ENCODE measurements around the gene TTLL9. TPM values are rescaled to one million over a fixed set of nuclear protein-coding genes. Genes with fewer than 3 reads are reported as not detected.

Gene TTLL9
- total RNA-seq, 4 donors from 2014 or later: 2.8 to 3.7 (median 3.1) TPM

DNA sequence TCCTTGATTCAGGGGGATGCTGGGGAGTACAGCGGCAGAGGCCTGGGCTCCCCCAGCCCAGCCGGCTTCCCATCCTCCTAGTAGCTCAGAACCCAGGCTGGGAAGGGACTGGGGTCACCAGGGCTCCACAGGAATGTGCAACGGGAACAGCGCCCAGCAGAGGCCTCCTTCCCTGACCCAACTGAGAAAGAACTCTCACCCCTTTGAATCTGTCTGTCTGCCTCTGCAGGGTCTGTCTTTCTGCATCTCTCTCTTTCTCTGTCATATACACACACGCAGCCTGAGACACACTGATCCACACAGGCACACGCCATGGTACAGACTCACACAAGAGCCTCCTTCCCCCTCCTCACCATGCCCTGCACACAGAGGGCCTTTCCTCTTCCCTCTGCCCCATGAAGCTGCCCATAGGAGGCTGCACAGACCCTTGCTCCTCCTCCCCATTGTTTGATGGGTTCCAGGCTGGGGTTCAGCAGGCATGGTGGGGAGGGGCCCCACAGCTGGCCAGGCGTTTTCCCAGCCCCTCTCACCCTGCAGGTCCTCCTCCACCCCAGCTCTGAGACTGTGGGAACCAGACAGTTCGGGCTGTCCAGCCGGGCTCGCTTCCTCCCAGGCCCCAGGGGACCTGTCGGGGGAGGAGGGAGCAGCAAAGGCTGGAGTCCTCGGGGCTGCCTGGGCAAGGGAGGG is 27.8 kb upstream of the TTLL9 start:
- H3K27me3 ChIP-seq: no peaks in the 10 kb centered on the region
- DNase-seq (ENCODE audit: low spot score in 2 of 2): peak in 1 of 2 donors; percentile 36
- H3K4me3 ChIP-seq: peak overlapping the region in 1 of 4 donors; percentile 54
- no peaks in the 10 kb centered on the region for H3K36me3 ChIP-seq
- TF ChIP-seq, protein P1, sequence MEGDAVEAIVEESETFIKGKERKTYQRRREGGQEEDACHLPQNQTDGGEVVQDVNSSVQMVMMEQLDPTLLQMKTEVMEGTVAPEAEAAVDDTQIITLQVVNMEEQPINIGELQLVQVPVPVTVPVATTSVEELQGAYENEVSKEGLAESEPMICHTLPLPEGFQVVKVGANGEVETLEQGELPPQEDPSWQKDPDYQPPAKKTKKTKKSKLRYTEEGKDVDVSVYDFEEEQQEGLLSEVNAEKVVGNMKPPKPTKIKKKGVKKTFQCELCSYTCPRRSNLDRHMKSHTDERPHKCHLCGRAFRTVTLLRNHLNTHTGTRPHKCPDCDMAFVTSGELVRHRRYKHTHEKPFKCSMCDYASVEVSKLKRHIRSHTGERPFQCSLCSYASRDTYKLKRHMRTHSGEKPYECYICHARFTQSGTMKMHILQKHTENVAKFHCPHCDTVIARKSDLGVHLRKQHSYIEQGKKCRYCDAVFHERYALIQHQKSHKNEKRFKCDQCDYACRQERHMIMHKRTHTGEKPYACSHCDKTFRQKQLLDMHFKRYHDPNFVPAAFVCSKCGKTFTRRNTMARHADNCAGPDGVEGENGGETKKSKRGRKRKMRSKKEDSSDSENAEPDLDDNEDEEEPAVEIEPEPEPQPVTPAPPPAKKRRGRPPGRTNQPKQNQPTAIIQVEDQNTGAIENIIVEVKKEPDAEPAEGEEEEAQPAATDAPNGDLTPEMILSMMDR (IDR thresholded peaks at IDR 0.05): no peak
- no peak for TF ChIP-seq POLR2A (IDR thresholded peaks at IDR 0.05)
- no peak for TF ChIP-seq EP300 (IDR thresholded peaks at IDR 0.05)
- H3K4me1 ChIP-seq: peaks cover 0 to 80% (median 19%) of the 10 kb centered on the region in 4 donors
- no peaks in the 10 kb centered on the region for H3K9me3 ChIP-seq
- 19 to 27% methylated on average over 9 to 12 of the region's 12 CpGs for WGBS, 2 donors
- H3K27ac ChIP-seq: peak overlapping the region in 2 of 4 donors; percentile 73 to 82

GRCh38 chr20:31843288-31843687 is 27.1 kb upstream of the TTLL9 start:
- Histone ChIP-seq H3K27me3 (no peaks in the 10 kb centered on the region), H3K27ac (peak overlapping the region in 2 of 4 donors; percentile 73 to 82), H3K9me3 (no peaks in the 10 kb centered on the region), H3K4me1 (peaks cover 0 to 74% (median 14%) of the 10 kb centered on the region in 4 donors), H3K4me3 (peak overlapping the region in 2 of 4 donors; percentile 29 to 54), H3K36me3 (no peaks in the 10 kb centered on the region)
- DNase-seq (ENCODE audit: low spot score in 2 of 2): no peak
- TF ChIP-seq POLR2A (IDR thresholded peaks at IDR 0.05) (no peak), EP300 (IDR thresholded peaks at IDR 0.05) (no peak)
- TF ChIP-seq, protein P1 (IDR thresholded peaks at IDR 0.05): no peak
- 38 to 56% methylated on average over 5 to 6 of the region's 6 CpGs for WGBS, 2 donors

DNA sequence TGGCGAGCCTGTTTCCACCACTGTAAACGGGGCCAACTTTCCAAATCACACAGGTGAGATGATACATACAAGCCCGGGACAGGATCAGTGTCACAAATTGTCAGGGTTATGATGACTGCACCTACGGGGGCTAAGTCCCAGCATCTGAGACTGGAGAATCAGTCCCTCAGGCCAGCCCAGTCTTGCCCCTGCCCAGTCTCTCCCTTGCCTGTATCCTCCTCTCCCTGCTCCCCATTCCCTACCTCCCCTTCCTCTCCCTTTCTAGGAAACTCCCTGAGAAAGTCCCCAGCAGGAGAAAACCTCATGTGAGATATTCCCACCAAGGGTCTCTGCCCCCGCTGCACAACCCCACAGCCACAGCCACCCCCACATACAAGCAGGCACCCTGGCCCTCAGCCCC is 26.6 kb upstream of the TTLL9 start:
- no peak for DNase-seq (ENCODE audit: low spot score in 2 of 2)
- 63 to 68% methylated on average over 2 to 5 of the region's 5 CpGs for WGBS, 2 donors
- no peaks in the 10 kb centered on the region for H3K27me3 ChIP-seq
- peaks cover 0 to 68% (median 12%) of the 10 kb centered on the region in 4 donors for H3K4me1 ChIP-seq
- H3K9me3 ChIP-seq: no peaks in the 10 kb centered on the region
- TF ChIP-seq, protein P1 (IDR thresholded peaks at IDR 0.05): no peak
- no peak for TF ChIP-seq POLR2A (IDR thresholded peaks at IDR 0.05)
- no peak for TF ChIP-seq EP300 (IDR thresholded peaks at IDR 0.05)
- H3K4me3 ChIP-seq: peak overlapping the region; percentile 21 to 54 (median 32)
- no peaks in the 10 kb centered on the region for H3K36me3 ChIP-seq
- peak overlapping the region in 2 of 4 donors; percentile 73 to 82 for H3K27ac ChIP-seq

- H3K27ac ChIP-seq: peak overlapping the region in 3 of 4 donors; percentile 56 to 82 (median 73)
- peaks cover 0 to 59% (median 12%) of the 10 kb centered on the region in 4 donors for H3K4me1 ChIP-seq
- TF ChIP-seq POLR2A (IDR thresholded peaks at IDR 0.05) (no peak), EP300 (IDR thresholded peaks at IDR 0.05) (no peak)
- H3K36me3 ChIP-seq: no peaks in the 10 kb centered on the region
- peak overlapping the region; percentile 21 to 54 (median 32) for H3K4me3 ChIP-seq
- 65 to 91% methylated on average over 6 to 27 of the region's 28 CpGs for WGBS, 2 donors
- no peak for DNase-seq (ENCODE audit: low spot score in 2 of 2)
- H3K9me3 ChIP-seq: no peaks in the 10 kb centered on the region
- peaks cover 0 to 5% of the 10 kb centered on the region in 2 donors for H3K27me3 ChIP-seq
These were observed 25.6 kb upstream of the TTLL9 start for GRCh38 chr20:31844737-31845299.

DNA sequence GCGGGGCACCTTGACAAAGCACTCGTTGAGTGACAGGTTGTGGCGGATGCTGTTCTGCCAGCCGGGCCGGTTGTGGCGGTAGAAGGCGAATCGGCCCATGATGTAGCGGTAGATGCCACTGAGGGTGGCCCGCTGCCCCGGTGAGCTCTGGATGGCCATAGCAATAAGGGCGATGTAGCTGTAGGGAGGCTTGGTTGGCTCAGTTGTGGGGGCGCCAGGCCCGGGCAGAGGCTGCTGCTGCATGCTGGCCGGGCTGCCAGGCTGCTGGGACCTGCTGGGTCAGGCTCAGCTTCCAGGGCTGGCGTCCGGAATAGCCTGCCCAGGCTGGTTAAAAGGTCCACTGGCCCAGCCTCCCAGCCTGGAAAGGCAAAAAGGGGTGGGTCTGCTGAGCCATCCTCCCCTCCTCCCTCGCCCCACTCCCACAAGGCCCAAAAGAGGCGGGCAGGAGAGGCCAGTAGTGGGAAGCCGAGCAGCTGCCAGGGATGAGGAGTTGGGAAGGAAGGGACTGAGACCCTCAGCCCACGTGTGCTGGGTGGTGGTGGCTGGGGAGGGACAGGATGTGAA is 25.1 kb upstream of the TTLL9 start, which contains the start of gene FOXS1:
Gene FOXS1 (minus strand): TSS at position 305 of the 564 bp plus-strand sequence. CDS start 62 bp downstream, at position 243.
- DNase-seq (ENCODE audit: low spot score in 2 of 2): peak; percentile 56 to 68
- 48 to 53% methylated on average over 14 to 16 of the region's 21 CpGs for WGBS, 2 donors
- H3K4me3 ChIP-seq: peak within 1 kb of the TSS; percentile 21 to 54 (median 32)

More for the DNA sequence above, 25.1 kb upstream of the TTLL9 start, which contains the start of gene FOXS1:
- Histone ChIP-seq H3K27ac (peak within 1 kb of the TSS in 3 of 4 donors; percentile 56 to 82 (median 73)), H3K4me1 (peaks cover 0 to 54% (median 12%) of the 10 kb centered on the region in 4 donors), H3K9me3 (no peaks in the 10 kb centered on the region), H3K36me3 (no peaks in the 10 kb centered on the region), H3K27me3 (peaks cover 0 to 10% of the 10 kb centered on the region in 2 donors)
- TF ChIP-seq POLR2A (IDR thresholded peaks at IDR 0.05) (peak; percentile 33 to 65), EP300 (IDR thresholded peaks at IDR 0.05) (peak in 1 of 2 donors; percentile 62)
- TF ChIP-seq, protein P1 (IDR thresholded peaks at IDR 0.05): peak in 1 of 5 experiments; percentile 19
